ENCODE results near the gene RNF166. TPM values are rescaled to one million over a fixed set of nuclear protein-coding genes. Genes with fewer than 3 reads are reported as not detected.

RNF166 gene
- total and polyA plus RNA-seq, 2 of the 13 experiments (the other 11 are each of a cell fraction or from before 2014, with no cell fraction given), result 21.4 to 23.0 TPM

DNA sequence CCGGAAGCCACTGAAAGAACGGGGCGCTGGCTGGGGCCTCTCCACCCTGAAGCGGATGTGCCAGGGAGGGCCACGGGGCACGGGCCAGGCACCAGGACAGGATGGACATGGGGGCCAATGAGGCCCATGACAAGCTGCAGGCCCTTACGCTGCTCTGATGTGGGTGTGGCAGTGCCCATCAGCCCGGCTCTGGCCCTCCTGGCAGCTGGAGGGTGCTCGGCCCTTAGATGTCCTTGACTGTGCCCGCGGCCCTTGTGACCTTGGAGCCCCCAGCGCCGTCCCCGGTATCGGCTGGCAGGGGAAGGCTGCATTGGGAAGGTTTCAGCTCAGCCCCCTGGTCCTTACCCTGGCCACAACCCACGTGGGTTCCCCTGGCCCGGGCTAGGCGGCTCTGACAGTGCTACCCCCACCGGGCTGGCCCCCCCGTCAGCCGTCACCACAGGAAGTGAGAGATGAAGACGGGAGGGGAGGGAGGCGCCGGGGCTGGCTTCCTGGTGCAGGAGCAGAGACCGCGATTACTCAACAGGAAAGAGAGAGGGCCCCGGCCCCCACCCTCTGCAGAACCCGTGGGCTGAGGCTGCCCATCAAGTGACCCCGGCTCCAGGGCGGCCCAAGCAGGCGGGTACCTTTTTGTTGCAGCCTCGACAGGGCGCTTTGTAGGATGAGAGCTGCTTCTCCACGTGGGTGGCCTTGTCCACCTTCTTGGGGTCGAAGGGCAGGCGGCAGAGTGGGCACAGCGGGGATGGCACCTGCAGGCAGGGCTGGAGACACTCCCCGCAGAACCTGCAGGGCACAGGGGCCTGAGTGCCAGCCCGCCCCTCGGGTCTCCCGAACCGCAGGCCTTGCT, 5.3 kb downstream of the RNF166 start:
- Histone ChIP-seq H3K4me2 (ENCODE audit: low read depth, low read length) (peak overlapping the region; percentile 77), H3K79me2 (ENCODE audit: insufficient read depth, low read length) (peaks cover 14% of the 10 kb centered on the region), H3K4me3 (replicated peaks in 1 of 3; ENCODE audit: insufficient read depth in 1 of 3, low read depth in 2 of 3, low read length in 3 of 3) (peak overlapping the region; percentile 21 to 64 (median 47); a peak in 5 of 6 replicates), H3K36me3 (replicated peaks in 1 of 2; ENCODE audit: control insufficient read depth in 1 of 2, insufficient read depth in 2 of 2, low read length in 2 of 2) (peaks cover 11 to 12% of the 10 kb centered on the region in 2 experiments; a peak in 4 of 5 replicates), H3K4me1 (ENCODE audit: insufficient read depth, low read length) (peaks cover 56% of the 10 kb centered on the region), H2AFZ (ENCODE audit: low read length) (no peak overlapping the region), H4K20me1 (ENCODE audit: insufficient read depth, low read length) (no peaks in the 10 kb centered on the region), H3K27me3 (ENCODE audit: control insufficient read depth in 1 of 2, insufficient read depth in 2 of 2, low read length in 2 of 2) (no peaks in the 10 kb centered on the region), H3K27ac (ENCODE audit: extremely low read length, insufficient read depth, low read length) (peak overlapping the region; percentile 59), H3K9me3 (ENCODE audit: low read length) (no peaks in the 10 kb centered on the region), H3K9ac (ENCODE audit: insufficient read depth, low read depth, low read length) (peak overlapping the region; percentile 53)
- FAIRE-seq (peak; percentile 67), DNase-seq (ENCODE audit: low spot score) (peak; percentile 91), ATAC-seq (peak; percentile 81)
- intact Hi-C loops (cut with micrococcal nuclease; ENCODE audit: unreplicated experiment) (loop anchor here (2.0 kb wide), 1 partner anchor 38 kb away; the partner anchor contains the start of gene MVD), in situ Hi-C loops (cut with HindIII; ENCODE audit: extremely low pct_ligation_motif_present, low pct_unique_long_range_greater_than_20kb) (no loop called here)
- no TSS peak for BruUV-seq (replicated peaks)
- ChIA-PET CTCF (ENCODE audit: low intra/inter-chr PET ratio, low total read pairs) (no interaction called here), POLR2A (interaction anchor here (1.1 to 1.9 kb wide), 2 partner anchors 14 to 78 kb away, joined by 3 to 11 read pairs; partner anchors contain the start of gene SNAI3)
- whole genome bisulfite sequencing (ENCODE audit: low lambda C conversion rate), result 34% methylated on average over 33 of the region's 42 CpGs
- TF ChIP-seq ZNF713 (CRISPR knock-in tag; IDR thresholded peaks at IDR 0.05) (0 out of 2 replicates have a peak, but pooled peaks have one; percentile 24), ISL2 (CRISPR knock-in tag; IDR thresholded peaks at IDR 0.05) (peak; percentile 57; the same call in 1 of the 2 replicates), MAFF (IDR thresholded peaks at IDR 0.05; ENCODE audit: low read depth, low read length) (no peak), NBN (conservative IDR thresholded peaks at IDR 0.05) (no peak), ZNF207 (IDR thresholded peaks at IDR 0.05; ENCODE audit: borderline replicate concordance) (no peak), FOXJ3 (CRISPR knock-in tag; IDR thresholded peaks at IDR 0.05; ENCODE audit: borderline replicate concordance) (no peak), KLF9 (CRISPR knock-in tag; IDR thresholded peaks at IDR 0.05; ENCODE audit: low read depth) (peak; percentile 89), RFXAP (CRISPR knock-in tag; IDR thresholded peaks at IDR 0.05; ENCODE audit: borderline replicate concordance) (no peak), ZMYM4 (CRISPR knock-in tag; IDR thresholded peaks at IDR 0.05) (peak; percentile 54), GATAD1 (CRISPR knock-in tag; IDR thresholded peaks at IDR 0.05) (peak; percentile 84), SNAPC2 (CRISPR knock-in tag; IDR thresholded peaks at IDR 0.05) (peak; percentile 81; the same call in 1 of the 2 replicates), PRMT3 (CRISPR knock-in tag; IDR thresholded peaks at IDR 0.05; ENCODE audit: borderline replicate concordance, low read depth) (no peak), MYC (CRISPR knock-in tag; IDR thresholded peaks at IDR 0.05; ENCODE audit: borderline replicate concordance) (peak; percentile 80; the same call in 1 of the 2 replicates), ZNF746 (CRISPR knock-in tag; IDR thresholded peaks at IDR 0.05) (peak; percentile 97), NCOR1 (IDR thresholded peaks at IDR 0.05; ENCODE audit: borderline replicate concordance, low read length) (no peak), HES4 (CRISPR knock-in tag; IDR thresholded peaks at IDR 0.05; ENCODE audit: borderline replicate concordance) (peak; percentile 81), AGO2 (optimal IDR thresholded peaks at IDR 0.05; ENCODE audit: low read depth, low read length) (peak; percentile 62), ZNF292 (CRISPR knock-in tag; IDR thresholded peaks at IDR 0.05; ENCODE audit: borderline replicate concordance, low read depth) (0 out of 2 replicates have a peak, but pooled peaks have one; percentile 51)
- TF ChIP-seq, protein P1, sequence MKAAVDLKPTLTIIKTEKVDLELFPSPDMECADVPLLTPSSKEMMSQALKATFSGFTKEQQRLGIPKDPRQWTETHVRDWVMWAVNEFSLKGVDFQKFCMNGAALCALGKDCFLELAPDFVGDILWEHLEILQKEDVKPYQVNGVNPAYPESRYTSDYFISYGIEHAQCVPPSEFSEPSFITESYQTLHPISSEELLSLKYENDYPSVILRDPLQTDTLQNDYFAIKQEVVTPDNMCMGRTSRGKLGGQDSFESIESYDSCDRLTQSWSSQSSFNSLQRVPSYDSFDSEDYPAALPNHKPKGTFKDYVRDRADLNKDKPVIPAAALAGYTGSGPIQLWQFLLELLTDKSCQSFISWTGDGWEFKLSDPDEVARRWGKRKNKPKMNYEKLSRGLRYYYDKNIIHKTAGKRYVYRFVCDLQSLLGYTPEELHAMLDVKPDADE (CRISPR knock-in tag; IDR thresholded peaks at IDR 0.05), result no peak
- TF ChIP-seq, protein P2, sequence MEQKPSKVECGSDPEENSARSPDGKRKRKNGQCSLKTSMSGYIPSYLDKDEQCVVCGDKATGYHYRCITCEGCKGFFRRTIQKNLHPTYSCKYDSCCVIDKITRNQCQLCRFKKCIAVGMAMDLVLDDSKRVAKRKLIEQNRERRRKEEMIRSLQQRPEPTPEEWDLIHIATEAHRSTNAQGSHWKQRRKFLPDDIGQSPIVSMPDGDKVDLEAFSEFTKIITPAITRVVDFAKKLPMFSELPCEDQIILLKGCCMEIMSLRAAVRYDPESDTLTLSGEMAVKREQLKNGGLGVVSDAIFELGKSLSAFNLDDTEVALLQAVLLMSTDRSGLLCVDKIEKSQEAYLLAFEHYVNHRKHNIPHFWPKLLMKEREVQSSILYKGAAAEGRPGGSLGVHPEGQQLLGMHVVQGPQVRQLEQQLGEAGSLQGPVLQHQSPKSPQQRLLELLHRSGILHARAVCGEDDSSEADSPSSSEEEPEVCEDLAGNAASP (CRISPR knock-in tag; IDR thresholded peaks at IDR 0.05; ENCODE audit: borderline replicate concordance), result peak; percentile 72; the same call in 1 of the 2 replicates
- TF ChIP-seq, protein P3, sequence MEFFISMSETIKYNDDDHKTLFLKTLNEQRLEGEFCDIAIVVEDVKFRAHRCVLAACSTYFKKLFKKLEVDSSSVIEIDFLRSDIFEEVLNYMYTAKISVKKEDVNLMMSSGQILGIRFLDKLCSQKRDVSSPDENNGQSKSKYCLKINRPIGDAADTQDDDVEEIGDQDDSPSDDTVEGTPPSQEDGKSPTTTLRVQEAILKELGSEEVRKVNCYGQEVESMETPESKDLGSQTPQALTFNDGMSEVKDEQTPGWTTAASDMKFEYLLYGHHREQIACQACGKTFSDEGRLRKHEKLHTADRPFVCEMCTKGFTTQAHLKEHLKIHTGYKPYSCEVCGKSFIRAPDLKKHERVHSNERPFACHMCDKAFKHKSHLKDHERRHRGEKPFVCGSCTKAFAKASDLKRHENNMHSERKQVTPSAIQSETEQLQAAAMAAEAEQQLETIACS (CRISPR knock-in tag; IDR thresholded peaks at IDR 0.05), result no peak
